ENCODE data around the gene GPR27. TPM values are rescaled to one million over a fixed set of nuclear protein-coding genes. Genes with fewer than 3 reads are reported as not detected.

Gene GPR27
- total RNA-seq, 1 donor from 2014 or later, result not detected

GRCh38 chr3:71751602-71752001 is 2.1 kb upstream of the GPR27 start:
- no peak overlapping the region for H3K27ac Mint-ChIP-seq
- no peak overlapping the region for H3K4me3 Mint-ChIP-seq
- POLR2A ChIA-PET, result no interaction called here
- intact Hi-C loops (cut with micrococcal nuclease), result no loop called here
- no peak for ATAC-seq (ENCODE audit: low read depth)
- CTCF ChIA-PET, result no interaction called here
- H3K36me3 Mint-ChIP-seq (ENCODE audit: low read depth), result no peaks in the 10 kb centered on the region
- H3K9me3 Mint-ChIP-seq, result no peaks in the 10 kb centered on the region
- H3K27me3 Mint-ChIP-seq, result peaks cover 45% of the 10 kb centered on the region
- TF ChIP-seq CTCF (IDR thresholded peaks at IDR 0.05), result no peak
- peaks cover 8% of the 10 kb centered on the region for H3K4me1 Mint-ChIP-seq
- DNase-seq, result no peak

- Mint-ChIP-seq H3K4me3 (peak overlapping the region; percentile 15), H3K27ac (no peak overlapping the region), H3K4me1 (peaks cover 8% of the 10 kb centered on the region), H3K27me3 (peaks cover 56% of the 10 kb centered on the region), H3K36me3 (ENCODE audit: low read depth) (no peaks in the 10 kb centered on the region), H3K9me3 (no peaks in the 10 kb centered on the region)
- intact Hi-C loops (cut with micrococcal nuclease), result no loop called here
- POLR2A ChIA-PET, result no interaction called here
- ATAC-seq (ENCODE audit: low read depth) (no peak), DNase-seq (no peak)
- TF ChIP-seq CTCF (IDR thresholded peaks at IDR 0.05), result no peak
- CTCF ChIA-PET, result no interaction called here
These were observed 589 bp upstream of the GPR27 start for GRCh38 chr3:71752831-71753700.

GRCh38 chr3:71754610-71755253 is 1.1 kb downstream of the GPR27 start:
- Mint-ChIP-seq H3K9me3 (no peaks in the 10 kb centered on the region), H3K36me3 (ENCODE audit: low read depth) (no peaks in the 10 kb centered on the region), H3K4me1 (peaks cover 8% of the 10 kb centered on the region), H3K27ac (no peak overlapping the region), H3K27me3 (peaks cover 65% of the 10 kb centered on the region), H3K4me3 (peak overlapping the region; percentile 35)
- TF ChIP-seq CTCF (IDR thresholded peaks at IDR 0.05), result no peak
- no peak for ATAC-seq (ENCODE audit: low read depth)
- DNase-seq, result no peak
- intact Hi-C loops (cut with micrococcal nuclease), result no loop called here
- CTCF ChIA-PET, result no interaction called here
- POLR2A ChIA-PET, result no interaction called here

GRCh38 chr3:71758091-71758490 is 4.4 kb downstream of the GPR27 start:
- intact Hi-C loops (cut with micrococcal nuclease), result no loop called here
- CTCF ChIA-PET, result interaction anchor here (0.8 kb wide), 1 partner anchor 13 kb away, joined by 3 read pairs; no protein-coding TSS in a partner anchor
- no peak overlapping the region for H3K27ac Mint-ChIP-seq
- no peaks in the 10 kb centered on the region for H3K9me3 Mint-ChIP-seq
- peaks cover 54% of the 10 kb centered on the region for H3K27me3 Mint-ChIP-seq
- H3K36me3 Mint-ChIP-seq (ENCODE audit: low read depth), result no peaks in the 10 kb centered on the region
- DNase-seq (no peak), ATAC-seq (ENCODE audit: low read depth) (no peak)
- H3K4me1 Mint-ChIP-seq, result peaks cover 3% of the 10 kb centered on the region
- no peak overlapping the region for H3K4me3 Mint-ChIP-seq
- TF ChIP-seq CTCF (IDR thresholded peaks at IDR 0.05), result no peak
- POLR2A ChIA-PET, result no interaction called here

GRCh38 chr3:71759401-71759800 is 5.7 kb downstream of the GPR27 start:
- POLR2A ChIA-PET, result no interaction called here
- TF ChIP-seq CTCF (IDR thresholded peaks at IDR 0.05), result no peak
- no peaks in the 10 kb centered on the region for H3K36me3 Mint-ChIP-seq (ENCODE audit: low read depth)
- DNase-seq, result no peak
- H3K27ac Mint-ChIP-seq, result no peak overlapping the region
- intact Hi-C loops (cut with micrococcal nuclease), result no loop called here
- no peak for ATAC-seq (ENCODE audit: low read depth)
- H3K27me3 Mint-ChIP-seq, result peaks cover 54% of the 10 kb centered on the region
- H3K4me1 Mint-ChIP-seq, result peaks cover 3% of the 10 kb centered on the region
- CTCF ChIA-PET, result no interaction called here
- H3K4me3 Mint-ChIP-seq, result no peak overlapping the region
- H3K9me3 Mint-ChIP-seq, result no peaks in the 10 kb centered on the region

Data from activated B cell treated with CpG ODN at 0.5 μM for 24 hours (primary cell).